Measurements from ENCODE around the gene TUBB8B. TPM values are rescaled to one million over a fixed set of nuclear protein-coding genes. Genes with fewer than 3 reads are reported as not detected.
"Not testable (repeated sequence)": the region's sequence is repeated elsewhere in the genome, so short reads cannot be mapped to it uniquely, and the experiment has no call there.

Gene TUBB8B
- polyA plus RNA-seq, 1 donor (not counting 4 experiments of a cell fraction or from before 2014, with no cell fraction given), result 0.30 TPM

DNA sequence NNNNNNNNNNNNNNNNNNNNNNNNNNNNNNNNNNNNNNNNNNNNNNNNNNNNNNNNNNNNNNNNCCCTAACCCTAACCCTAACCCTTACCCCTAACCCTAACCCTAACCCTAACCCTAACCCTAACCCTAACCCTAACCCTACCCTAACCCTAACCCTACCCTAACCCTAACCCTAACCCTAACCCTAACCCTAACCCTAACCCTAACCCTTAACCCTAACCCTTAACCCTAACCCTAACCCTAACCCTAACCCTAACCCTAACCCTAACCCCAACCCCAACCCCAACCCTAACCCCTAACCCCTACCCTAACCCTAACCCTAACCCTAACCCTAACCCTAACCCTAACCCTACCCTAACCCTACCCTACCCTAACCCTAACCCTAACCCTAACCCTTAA, 39.5 kb downstream of the TUBB8B start:
- not testable (repeated sequence) for H4K20me1 ChIP-seq (ENCODE audit: control insufficient read depth, extremely low read depth, insufficient read depth, low read length)

More for the DNA sequence above, 39.5 kb downstream of the TUBB8B start:
- H3K9me1 ChIP-seq (ENCODE audit: control insufficient read depth, extremely low read depth, insufficient read depth, low read length); H3K4me3 ChIP-seq (ENCODE audit: control insufficient read depth in 2 of 3, extremely low read depth in 1 of 3, insufficient read depth in 2 of 3, low read depth in 1 of 3, low read length in 3 of 3); dilution Hi-C loops (cut with MboI; ENCODE audit: extremely low pct_ligation_motif_present, low sequenced_read_pairs); H3K9ac ChIP-seq (ENCODE audit: control insufficient read depth, extremely low read depth, insufficient read depth, low read length); H2AFZ ChIP-seq (ENCODE audit: control insufficient read depth, low read length); H3K27ac ChIP-seq (ENCODE audit: control insufficient read depth, insufficient read depth, low read length); FAIRE-seq; H3K9me3 ChIP-seq (ENCODE audit: control insufficient read depth, low read depth, low read length); H3K79me2 ChIP-seq (ENCODE audit: control insufficient read depth, insufficient read depth, low read length); DNase-seq (ENCODE audit: low read depth, low spot score); H3K36me3 ChIP-seq (ENCODE audit: control insufficient read depth in 2 of 2, extremely low read depth in 1 of 2, insufficient read depth in 2 of 2, low read length in 2 of 2); H3K4me1 ChIP-seq (ENCODE audit: control insufficient read depth, extremely low read depth, insufficient read depth, low read length); H3K27me3 ChIP-seq (ENCODE audit: control insufficient read depth, extremely low read depth, insufficient read depth, low read length); H3K4me2 ChIP-seq (ENCODE audit: control insufficient read depth, extremely low read depth, insufficient read depth, low read depth, low read length): not testable (repeated sequence)

Small RNA genes lying within 50 kb of the gene (small RNA-seq; reads per million reads assigned to genes)
- 0 reads per million in 3 experiments for gene AP001005.2 (ENCODE audit: insufficient read length in 3 of 3, low read depth in 3 of 3, low replicate concordance in 1 of 3)

Other genes starting within 250 kb of the TUBB8B start
- gene USP14, start 108.9 kb upstream of the TUBB8B start, polyA plus RNA-seq, result 33.3 to 62.5 TPM (median 45.1 TPM) in 3 replicates
- 13.6 to 35.8 TPM (median 20.7 TPM) in 3 replicates for gene THOC1, start 218.4 kb upstream of the TUBB8B start, polyA plus RNA-seq